PC-3 (cell line): ENCODE measurements around the gene CSMD2. TPM values are rescaled to one million over a fixed set of nuclear protein-coding genes. Genes with fewer than 3 reads are reported as not detected.

Experiments used
- ATAC-seq: fragments of 200-7000 bp; cut with Tn5 transposase; 2 replicates; pipeline ENCODE4 v1.9.1; 2020; ENCODE audit warnings: mild to moderate bottlenecking, moderate library complexity
- BruUV-seq: library from RNA; stranded (reverse); fragments of 400-500 nt; replicated peaks from 2 replicates; lab custom pipeline; 2021; lab: Mats Ljungman, UMichigan
- CTCF ChIA-PET: fragments of 300-600 bp; sonication (Branson Sonifier 250); formaldehyde crosslinking; loops from one replicate; lab custom pipeline; 2022; ENCODE audit warnings: antibody characterized with exemption; lab: Charles Lee
- POLR2A ChIA-PET: fragments of 300-600 bp; sonication (Branson Sonifier 250); formaldehyde crosslinking; loops from one replicate; lab custom pipeline; 2022; ENCODE audit warnings: antibody characterized with exemption; ENCODE audit not compliant: unreplicated experiment; lab: Charles Lee
- DNase-seq: peaks from one replicate; pipeline ENCODE4 v3.0.0-alpha.2; 2015
- H2AFZ ChIP-seq: fragments of 300-600 bp; sonication (generic); 2 replicates; pipeline ENCODE4 v1.6.0; 2016; ENCODE audit warnings: antibody characterized with exemption, low read length
- H3F3A ChIP-seq: fragments of 300-600 bp; sonication (generic); one replicate; pipeline ENCODE4 v1.6.0; 2017; ENCODE audit warnings: antibody characterized with exemption, low read length, control low read depth, mild to moderate bottlenecking; ENCODE audit not compliant: unreplicated experiment
- H3K27ac ChIP-seq: fragments of 300-600 bp; sonication (generic); 2 replicates; pipeline ENCODE4 v1.5.1; 2016; ENCODE audit warnings: mild to moderate bottlenecking, low read length
- H3K27me3 ChIP-seq: fragments of 300-600 bp; sonication (generic); 2 replicates; pipeline ENCODE4 v1.6.1; 2016; ENCODE audit warnings: low read length, mixed read lengths
- H3K36me3 ChIP-seq: fragments of 300-600 bp; sonication (generic); 2 replicates; pipeline ENCODE4 v1.6.1; 2016; ENCODE audit warnings: low read depth, mixed run types, low read length, mixed read lengths
- H3K4me1 ChIP-seq: fragments of 300-600 bp; sonication (generic); 2 replicates; pipeline ENCODE4 v1.5.1; 2016; ENCODE audit warnings: low read length; ENCODE audit not compliant: insufficient read depth
- H3K4me2 ChIP-seq: fragments of 300-600 bp; sonication (generic); 2 replicates; pipeline ENCODE4 v1.6.0; 2016; ENCODE audit warnings: low read length
- H3K4me3 ChIP-seq: fragments of 300-600 bp; sonication (generic); 2 replicates; pipeline ENCODE4 v1.5.1; 2016; ENCODE audit warnings: mild to moderate bottlenecking, low read length, mixed read lengths
- H3K79me2 ChIP-seq: fragments of 300-600 bp; sonication (generic); 2 replicates; pipeline ENCODE4 v1.6.1; 2017; ENCODE audit warnings: low read length, mixed read lengths
- H3K9ac ChIP-seq: fragments of 300-600 bp; sonication (generic); 2 replicates; pipeline ENCODE4 v1.6.0; 2016; ENCODE audit warnings: mild to moderate bottlenecking, low read length
- H3K9me2 ChIP-seq: fragments of 300-600 bp; sonication (generic); replicated peaks from 2 replicates; pipeline ENCODE4 v1.6.1; 2016; ENCODE audit warnings: mixed run types, low read length, mixed read lengths
- H3K9me3 ChIP-seq: fragments of 300-600 bp; sonication (generic); 2 replicates; pipeline ENCODE4 v1.6.1; 2016; ENCODE audit warnings: low read length, mixed read lengths
- H4K20me1 ChIP-seq: fragments of 300-600 bp; sonication (generic); 2 replicates; pipeline ENCODE4 v1.6.1; 2016; ENCODE audit warnings: low read length, mixed read lengths
- EZH2 ChIP-seq: fragments of 300-600 bp; sonication (generic); IDR thresholded peaks from one replicate; pipeline ENCODE4 v1.6.1; 2017; ENCODE audit warnings: antibody characterized with exemption, mild to moderate bottlenecking, low read length; ENCODE audit not compliant: unreplicated experiment
- EZH2phosphoT487 ChIP-seq: fragments of 300-600 bp; sonication (generic); IDR thresholded peaks from 2 replicates; pipeline ENCODE4 v1.6.1; 2018; ENCODE audit warnings: mild to moderate bottlenecking, antibody characterized with exemption, low read length, borderline replicate concordance
- intact Hi-C: fragments of 100-400 bp; cut with micrococcal nuclease; formaldehyde crosslinking; loops from 2 replicates; pipeline ENCODE4 v1.9.0; 2023
- total RNA-seq: library from RNA; depleted of rRNA; stranded (reverse); fragments of >200 nt; gene quantifications from 2 replicates; pipeline ENCODE4 v1.2.3, GENCODE V29; 2014
- TF ChIP-seq, protein P1 (sequence below): fragments of 300-600 bp; sonication (generic); conservative IDR thresholded peaks from 2 replicates; pipeline ENCODE4 v1.5.1; 2017; ENCODE audit warnings: antibody characterized with exemption, low read depth, mild to moderate bottlenecking, low read length

CSMD2 gene
- total RNA-seq, 1 experiment from 2014 or later, result not detected

DNA sequence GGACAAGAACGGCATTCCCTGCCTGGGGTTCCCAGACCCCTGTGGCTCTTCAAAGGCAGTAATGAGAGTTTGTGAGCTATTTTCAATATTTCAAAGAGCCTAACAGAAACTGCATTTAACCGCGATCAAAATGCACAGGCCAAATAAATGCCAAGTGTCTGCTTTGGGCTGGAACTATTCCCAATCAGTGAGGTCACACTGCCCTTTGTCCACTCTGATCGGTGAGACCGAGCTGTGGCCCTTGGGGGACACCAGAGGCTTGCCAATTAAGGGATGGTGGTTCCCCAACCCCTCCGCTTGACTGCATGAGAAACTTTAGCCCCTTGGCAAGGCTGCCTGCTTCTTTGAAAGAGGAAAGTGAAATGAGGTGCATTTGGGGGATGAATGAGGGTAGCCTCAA is 20.3 kb downstream of the CSMD2 start:
- Histone ChIP-seq H3K9ac (no peak overlapping the region), H4K20me1 (no peaks in the 10 kb centered on the region), H3F3A (no peaks in the 10 kb centered on the region), H3K9me3 (no peaks in the 10 kb centered on the region), H2AFZ (no peak overlapping the region), H3K36me3 (no peaks in the 10 kb centered on the region), H3K4me1 (no peaks in the 10 kb centered on the region), H3K9me2 (no peaks in the 10 kb centered on the region), H3K4me3 (no peak overlapping the region), H3K4me2 (no peak overlapping the region), H3K27ac (no peak overlapping the region), H3K27me3 (0 out of 2 replicates have a peak, but pooled peaks cover 10% of the 10 kb centered on the region), H3K79me2 (no peaks in the 10 kb centered on the region)
- ATAC-seq (no peak), DNase-seq (no peak)
- ChIA-PET POLR2A (no interaction called here), CTCF (no interaction called here)
- TF ChIP-seq, protein P1, sequence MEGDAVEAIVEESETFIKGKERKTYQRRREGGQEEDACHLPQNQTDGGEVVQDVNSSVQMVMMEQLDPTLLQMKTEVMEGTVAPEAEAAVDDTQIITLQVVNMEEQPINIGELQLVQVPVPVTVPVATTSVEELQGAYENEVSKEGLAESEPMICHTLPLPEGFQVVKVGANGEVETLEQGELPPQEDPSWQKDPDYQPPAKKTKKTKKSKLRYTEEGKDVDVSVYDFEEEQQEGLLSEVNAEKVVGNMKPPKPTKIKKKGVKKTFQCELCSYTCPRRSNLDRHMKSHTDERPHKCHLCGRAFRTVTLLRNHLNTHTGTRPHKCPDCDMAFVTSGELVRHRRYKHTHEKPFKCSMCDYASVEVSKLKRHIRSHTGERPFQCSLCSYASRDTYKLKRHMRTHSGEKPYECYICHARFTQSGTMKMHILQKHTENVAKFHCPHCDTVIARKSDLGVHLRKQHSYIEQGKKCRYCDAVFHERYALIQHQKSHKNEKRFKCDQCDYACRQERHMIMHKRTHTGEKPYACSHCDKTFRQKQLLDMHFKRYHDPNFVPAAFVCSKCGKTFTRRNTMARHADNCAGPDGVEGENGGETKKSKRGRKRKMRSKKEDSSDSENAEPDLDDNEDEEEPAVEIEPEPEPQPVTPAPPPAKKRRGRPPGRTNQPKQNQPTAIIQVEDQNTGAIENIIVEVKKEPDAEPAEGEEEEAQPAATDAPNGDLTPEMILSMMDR, result no peak
- TF ChIP-seq EZH2, result no peak
- no TSS peak for BruUV-seq
- intact Hi-C loops, result no loop called here

DNA sequence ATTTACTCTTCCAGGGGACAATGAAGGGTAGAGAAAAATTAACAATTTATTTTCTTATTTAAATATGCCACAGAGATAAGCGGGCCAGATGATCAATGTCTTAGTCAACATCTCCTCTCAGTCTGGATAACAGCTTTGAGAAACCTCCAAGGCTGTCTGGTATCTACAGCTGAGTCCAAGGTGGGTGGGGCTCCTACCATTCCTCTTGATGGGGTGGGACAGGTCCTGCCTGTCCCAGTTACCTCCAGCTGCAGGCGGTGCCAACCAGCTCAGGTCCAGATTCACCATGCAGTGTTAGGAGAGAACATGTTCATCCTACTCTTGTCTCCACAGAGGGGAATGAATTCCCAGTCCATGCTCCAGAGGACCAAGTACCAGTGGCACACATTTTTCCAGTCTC is 21.1 kb downstream of the CSMD2 start:
- no peaks in the 10 kb centered on the region for H3K36me3 ChIP-seq
- no peak overlapping the region for H3K27ac ChIP-seq
- no peak overlapping the region for H3K4me3 ChIP-seq
- H3K4me2 ChIP-seq, result no peak overlapping the region
- no peak overlapping the region for H3K9ac ChIP-seq
- no peaks in the 10 kb centered on the region for H3K79me2 ChIP-seq
- TF ChIP-seq, protein P1, result no peak
- TF ChIP-seq EZH2 (no peak), EZH2phosphoT487 (no peak)
- no peaks in the 10 kb centered on the region for H4K20me1 ChIP-seq
- no peaks in the 10 kb centered on the region for H3K4me1 ChIP-seq
- DNase-seq (no peak), ATAC-seq (no peak)
- 0 out of 2 replicates have a peak, but pooled peaks cover 10% of the 10 kb centered on the region for H3K27me3 ChIP-seq
- no peaks in the 10 kb centered on the region for H3K9me3 ChIP-seq
- H3K9me2 ChIP-seq, result no peaks in the 10 kb centered on the region
- no peak overlapping the region for H2AFZ ChIP-seq
- ChIA-PET CTCF (no interaction called here), POLR2A (no interaction called here)
- H3F3A ChIP-seq, result no peaks in the 10 kb centered on the region
- intact Hi-C loops, result no loop called here
- BruUV-seq, result no TSS peak

DNA sequence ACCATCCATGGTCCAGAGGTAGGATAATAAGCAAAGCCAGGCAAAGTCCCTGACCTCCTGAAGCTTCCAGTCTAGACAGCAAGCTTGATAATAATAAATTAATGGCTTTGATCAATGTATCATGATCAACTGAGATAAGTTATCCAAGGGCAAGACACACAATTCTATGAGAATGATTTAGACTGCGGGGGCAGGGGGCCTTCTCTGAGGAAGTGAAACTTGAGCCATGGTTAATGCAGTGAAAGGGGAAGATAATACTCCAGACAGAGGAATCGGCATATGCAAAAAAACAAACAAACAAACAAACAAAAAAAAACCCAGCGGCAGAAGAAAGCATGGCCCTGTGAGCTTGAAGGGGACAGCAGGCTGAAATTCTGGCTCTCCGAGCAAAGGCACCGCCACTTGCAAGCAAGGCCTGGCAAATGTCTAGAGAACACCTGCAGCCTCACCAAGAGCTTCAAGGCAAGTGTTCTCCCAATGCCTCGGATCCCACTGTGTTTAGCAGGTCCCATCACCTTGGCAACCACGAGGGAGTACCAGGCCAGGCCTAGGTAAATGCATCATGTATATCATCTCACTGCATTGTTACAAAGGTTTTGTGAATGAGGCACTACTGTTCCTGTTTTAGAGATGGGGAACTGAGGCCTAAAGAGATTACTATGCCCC is 24.9 kb downstream of the CSMD2 start:
- 0 out of 2 replicates have a peak, but pooled peaks cover 4% of the 10 kb centered on the region for H3K27me3 ChIP-seq
- H3K4me2 ChIP-seq, result no peak overlapping the region
- CTCF ChIA-PET, result no interaction called here
- no peaks in the 10 kb centered on the region for H3K9me3 ChIP-seq
- H3K27ac ChIP-seq, result no peak overlapping the region
- H3K9ac ChIP-seq, result no peak overlapping the region
- DNase-seq, result no peak
- no peak for ATAC-seq
- no peaks in the 10 kb centered on the region for H4K20me1 ChIP-seq
- intact Hi-C loops, result no loop called here
- H3K79me2 ChIP-seq, result no peaks in the 10 kb centered on the region
- TF ChIP-seq EZH2phosphoT487, result no peak
- TF ChIP-seq, protein P1, result no peak
- no peak for TF ChIP-seq EZH2
- H3K4me3 ChIP-seq, result no peak overlapping the region
- no peaks in the 10 kb centered on the region for H3K9me2 ChIP-seq
- BruUV-seq, result no TSS peak
- no peaks in the 10 kb centered on the region for H3K36me3 ChIP-seq
- H3F3A ChIP-seq, result no peaks in the 10 kb centered on the region
- H2AFZ ChIP-seq, result no peak overlapping the region
- no peaks in the 10 kb centered on the region for H3K4me1 ChIP-seq
- POLR2A ChIA-PET, result no interaction called here
